Measurements from ENCODE around the gene CNOT6. TPM values are rescaled to one million over a fixed set of nuclear protein-coding genes. Genes with fewer than 3 reads are reported as not detected.

The CNOT6 gene
- total and polyA plus RNA-seq, 11 donors = 3.1 to 18.8 (median 12.9) TPM

GRCh38 chr5:180540050-180540694 is 46.0 kb downstream of the CNOT6 start:
- Histone ChIP-seq H3K9me3 (no peaks in the 10 kb centered on the region), H3K27ac (no peak overlapping the region), H3K27me3 (no peaks in the 10 kb centered on the region), H3K36me3 (peaks cover 0 to 23% (median 4%) of the 10 kb centered on the region in 9 donors), H3K4me3 (no peak overlapping the region), H3K4me1 (no peaks in the 10 kb centered on the region)
- 92 to 98% (median 94%) methylated on average over 6 of the region's 6 CpGs for WGBS, 4 donors
- intact Hi-C loops (cut with DNase I) = no loop called here
- TF ChIP-seq POLR2A (IDR thresholded peaks at IDR 0.05) = no peak
- TF ChIP-seq, protein P1, sequence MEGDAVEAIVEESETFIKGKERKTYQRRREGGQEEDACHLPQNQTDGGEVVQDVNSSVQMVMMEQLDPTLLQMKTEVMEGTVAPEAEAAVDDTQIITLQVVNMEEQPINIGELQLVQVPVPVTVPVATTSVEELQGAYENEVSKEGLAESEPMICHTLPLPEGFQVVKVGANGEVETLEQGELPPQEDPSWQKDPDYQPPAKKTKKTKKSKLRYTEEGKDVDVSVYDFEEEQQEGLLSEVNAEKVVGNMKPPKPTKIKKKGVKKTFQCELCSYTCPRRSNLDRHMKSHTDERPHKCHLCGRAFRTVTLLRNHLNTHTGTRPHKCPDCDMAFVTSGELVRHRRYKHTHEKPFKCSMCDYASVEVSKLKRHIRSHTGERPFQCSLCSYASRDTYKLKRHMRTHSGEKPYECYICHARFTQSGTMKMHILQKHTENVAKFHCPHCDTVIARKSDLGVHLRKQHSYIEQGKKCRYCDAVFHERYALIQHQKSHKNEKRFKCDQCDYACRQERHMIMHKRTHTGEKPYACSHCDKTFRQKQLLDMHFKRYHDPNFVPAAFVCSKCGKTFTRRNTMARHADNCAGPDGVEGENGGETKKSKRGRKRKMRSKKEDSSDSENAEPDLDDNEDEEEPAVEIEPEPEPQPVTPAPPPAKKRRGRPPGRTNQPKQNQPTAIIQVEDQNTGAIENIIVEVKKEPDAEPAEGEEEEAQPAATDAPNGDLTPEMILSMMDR (IDR thresholded peaks at IDR 0.05) = no peak
- ATAC-seq (no peak), DNase-seq (no peak)

GRCh38 chr5:180541710-180542109 is 47.5 kb downstream of the CNOT6 start:
- Histone ChIP-seq H3K9me3 (no peaks in the 10 kb centered on the region), H3K4me1 (no peaks in the 10 kb centered on the region), H3K4me3 (no peak overlapping the region), H3K36me3 (peaks cover 0 to 20% (median 4%) of the 10 kb centered on the region in 9 donors), H3K27ac (no peak overlapping the region), H3K27me3 (no peaks in the 10 kb centered on the region)
- TF ChIP-seq POLR2A (IDR thresholded peaks at IDR 0.05) = no peak
- TF ChIP-seq, protein P1 (IDR thresholded peaks at IDR 0.05) = no peak
- 86 to 96% (median 91%) methylated on average over 9 of the region's 9 CpGs for WGBS, 4 donors
- intact Hi-C loops (cut with DNase I) = no loop called here
- ATAC-seq (no peak), DNase-seq (no peak)

- Histone ChIP-seq H3K27me3 (no peaks in the 10 kb centered on the region), H3K9me3 (no peaks in the 10 kb centered on the region), H3K27ac (no peak overlapping the region), H3K4me1 (peaks cover 0 to 6% (median 0%) of the 10 kb centered on the region in 12 donors), H3K36me3 (peaks cover 0 to 22% (median 8%) of the 10 kb centered on the region in 9 donors), H3K4me3 (no peak overlapping the region)
- DNase-seq (no peak), ATAC-seq (no peak)
- TF ChIP-seq POLR2A (IDR thresholded peaks at IDR 0.05) = no peak
- TF ChIP-seq, protein P1 (IDR thresholded peaks at IDR 0.05) = no peak
- intact Hi-C loops (cut with DNase I) = no loop called here
- 97 to 99% (median 98%) methylated on average over 3 of the region's 3 CpGs for WGBS, 4 donors
Observed at GRCh38 chr5:180545248-180545647, 51.1 kb downstream of the CNOT6 start.

DNA sequence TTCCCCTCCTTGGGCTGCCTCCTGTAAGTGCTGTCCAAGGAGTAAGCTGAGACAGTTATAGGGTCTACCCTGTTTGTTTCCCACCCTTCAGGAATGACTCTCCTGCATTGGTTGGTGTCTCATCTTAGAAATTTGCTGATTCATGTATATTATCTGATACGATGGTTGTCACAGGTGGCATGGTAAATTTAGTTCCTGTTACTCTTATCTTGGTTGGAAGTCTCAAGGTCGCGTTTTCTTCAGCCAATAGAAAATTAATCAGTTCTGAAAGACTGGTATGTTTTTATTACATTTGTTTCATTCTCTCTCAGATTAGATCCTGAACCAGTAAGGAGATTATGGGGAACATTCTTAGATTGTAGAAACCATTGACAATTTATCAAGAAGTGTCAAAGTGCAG is 54.4 kb downstream of the CNOT6 start:
- 48 to 70% (median 57%) methylated on average over 3 of the region's 3 CpGs for WGBS, 4 donors
- H3K36me3 ChIP-seq = peaks cover 0 to 36% (median 21%) of the 10 kb centered on the region in 9 donors
- H3K27ac ChIP-seq = no peak overlapping the region
- H3K4me1 ChIP-seq = peaks cover 0 to 6% (median 0%) of the 10 kb centered on the region in 12 donors
- TF ChIP-seq, protein P1 (IDR thresholded peaks at IDR 0.05) = no peak
- TF ChIP-seq POLR2A (IDR thresholded peaks at IDR 0.05) = no peak
- H3K9me3 ChIP-seq = no peaks in the 10 kb centered on the region
- no peak overlapping the region for H3K4me3 ChIP-seq
- no peaks in the 10 kb centered on the region for H3K27me3 ChIP-seq
- intact Hi-C loops (cut with DNase I) = no loop called here
- ATAC-seq (no peak), DNase-seq (no peak)

All from heart left ventricle (tissue), 16 donors.